HG03103 (cell line): ENCODE data around the gene CIAO3.
"Not testable (repeated sequence)": the region's sequence is repeated elsewhere in the genome, so short reads cannot be mapped to it uniquely, and the experiment has no call there.

ENCODE experiments used
- ATAC-seq: cut with Tn5 transposase; IDR thresholded peaks from one replicate; pipeline ENCODE4 v1.9.1; 2021; ENCODE audit warnings: low read depth; ENCODE audit not compliant: unreplicated experiment

CIAO3 gene

DNA sequence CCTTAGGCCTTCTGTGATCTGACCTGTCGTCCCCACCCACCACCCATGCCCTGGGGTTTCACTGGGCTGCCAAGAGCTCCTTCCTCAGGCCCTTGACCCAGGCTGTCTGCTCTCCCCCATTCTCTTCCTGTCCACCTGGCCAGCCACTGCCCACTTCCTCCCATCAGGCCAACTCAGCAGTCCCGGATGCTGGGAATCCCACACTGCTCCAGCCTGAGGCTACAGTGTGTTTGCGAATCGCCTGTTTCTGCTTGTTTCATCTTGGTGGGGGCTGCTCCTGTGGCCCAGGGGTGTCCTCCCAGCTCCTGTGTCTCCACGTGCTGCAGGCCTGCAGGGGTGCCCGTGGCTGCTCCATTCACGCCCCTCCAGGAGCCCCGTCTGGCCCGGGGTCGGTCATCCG is 26.7 kb downstream of the CIAO3 start:
- ATAC-seq: no peak

- ATAC-seq: not testable (repeated sequence)
These were observed 28.0 kb downstream of the CIAO3 start for GRCh38 chr16:712740-713250.

- ATAC-seq: no peak
These were observed 29.1 kb downstream of the CIAO3 start for GRCh38 chr16:711548-712320.

DNA sequence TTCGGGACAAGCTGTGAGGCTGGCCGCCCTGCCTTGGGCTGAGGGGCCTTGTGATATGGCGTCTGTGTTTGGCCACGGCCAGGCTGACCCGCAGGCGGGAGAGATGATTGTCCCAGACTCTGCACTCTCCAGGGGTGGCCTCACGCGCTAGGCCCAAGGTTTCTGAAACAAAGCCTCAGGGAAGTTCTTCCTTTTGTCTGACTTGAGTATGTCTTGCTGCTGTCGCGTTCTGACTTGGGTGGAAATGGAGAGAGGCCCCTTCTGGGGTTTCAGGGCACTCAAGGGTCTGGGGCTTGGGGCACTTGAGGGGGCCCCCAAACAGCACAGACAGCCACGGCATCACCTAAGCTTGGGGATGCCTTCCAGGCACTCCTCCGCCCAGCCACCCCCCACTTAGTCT is 29.7 kb downstream of the CIAO3 start:
- ATAC-seq: no peak

DNA sequence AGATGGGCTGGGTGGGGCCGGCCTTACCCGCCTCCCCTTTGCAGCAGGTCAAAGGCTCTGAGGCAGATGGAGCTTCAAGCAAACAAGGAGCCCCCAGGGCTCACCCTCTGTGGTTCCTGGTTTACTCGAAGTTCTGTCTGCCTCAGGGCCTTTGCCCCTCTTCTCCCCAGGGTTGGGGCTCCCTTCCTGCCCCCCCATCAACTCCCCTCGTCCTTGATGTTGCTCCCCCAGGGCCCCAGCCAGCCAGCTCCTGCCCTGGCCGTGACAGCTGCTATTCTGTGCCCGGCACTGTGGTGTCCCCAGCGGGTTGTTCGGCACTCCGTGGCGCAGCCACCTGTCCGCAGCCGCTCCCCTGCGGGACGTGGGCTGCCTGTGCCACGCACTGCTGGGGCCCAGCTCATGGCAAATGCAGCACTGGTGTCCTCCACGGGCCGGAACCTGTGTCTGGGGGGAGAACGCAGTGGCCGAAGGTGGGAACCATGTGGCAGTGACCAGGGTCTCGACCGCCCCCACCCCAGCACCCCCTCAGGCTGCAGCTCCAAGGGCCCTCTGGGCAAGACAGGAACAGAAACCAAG is 30.2 kb downstream of the CIAO3 start:
- no peak for ATAC-seq

DNA sequence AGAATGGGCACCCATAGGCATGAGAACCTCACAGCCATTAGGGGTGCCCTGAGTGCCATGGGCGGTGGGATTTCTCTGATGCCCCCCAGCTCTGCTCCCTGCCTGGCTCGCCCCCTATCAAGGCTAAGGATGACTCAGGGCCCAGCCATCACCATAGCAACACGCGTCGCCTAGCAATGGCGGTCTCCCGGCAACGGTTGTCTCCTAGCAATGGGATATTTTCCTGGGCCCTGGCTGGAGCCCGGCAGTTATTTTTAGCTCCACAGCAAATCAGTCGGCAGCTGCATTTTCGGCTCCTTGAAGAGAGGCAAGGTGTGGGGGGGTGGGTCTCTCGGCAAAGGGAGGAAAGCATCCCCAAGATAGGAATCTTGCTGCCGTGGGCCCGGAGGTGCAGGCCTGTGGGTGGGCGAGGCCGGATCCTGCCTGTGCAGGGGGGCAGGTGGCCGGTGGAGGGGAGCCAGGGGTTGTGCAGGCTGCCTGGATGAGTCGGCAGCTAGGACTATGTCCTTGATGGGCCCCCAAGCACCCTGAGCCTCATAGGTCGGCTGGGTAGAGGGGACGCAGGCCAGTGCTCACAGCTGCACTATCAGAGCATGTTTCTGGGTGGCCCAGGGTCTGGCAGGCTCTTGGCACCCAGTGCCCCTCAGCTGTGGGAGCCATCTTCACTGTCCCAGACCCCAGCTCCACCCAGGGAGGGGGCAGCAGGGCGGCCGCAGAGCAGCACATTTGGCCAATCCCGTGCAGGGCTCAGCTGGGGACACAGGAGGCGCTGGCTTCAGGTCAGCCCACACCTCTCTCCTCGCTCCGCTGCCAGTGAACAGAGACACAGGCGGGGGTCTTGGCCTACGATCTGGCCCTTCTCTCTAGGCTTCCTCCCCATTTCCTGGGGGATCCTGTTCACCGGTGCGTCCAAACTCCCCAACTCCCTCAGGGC is 31.0 kb downstream of the CIAO3 start:
- ATAC-seq: no peak

- ATAC-seq: no peak
These were observed 31.8 kb downstream of the CIAO3 start for GRCh38 chr16:708959-709358.

GRCh38 chr16:708019-708418 is 32.8 kb downstream of the CIAO3 start:
- ATAC-seq: no peak

GRCh38 chr16:707062-707538 is 33.7 kb downstream of the CIAO3 start:
- no peak for ATAC-seq

GRCh38 chr16:706189-707061 is 34.4 kb downstream of the CIAO3 start:
- no peak for ATAC-seq

- no peak for ATAC-seq
These were observed 35.2 kb downstream of the CIAO3 start, which contains the start of gene FBXL16 for GRCh38 chr16:705431-706188. Gene FBXL16 (minus strand): TSS chr16:705801. CDS start chr16:697405, 8,396 bp downstream.

GRCh38 chr16:704552-705380 is 36.0 kb downstream of the CIAO3 start:
- ATAC-seq: no peak

- ATAC-seq: no peak
These were observed 36.8 kb downstream of the CIAO3 start for GRCh38 chr16:704047-704446.

GRCh38 chr16:703406-703805 is 37.4 kb downstream of the CIAO3 start:
- ATAC-seq: no peak

DNA sequence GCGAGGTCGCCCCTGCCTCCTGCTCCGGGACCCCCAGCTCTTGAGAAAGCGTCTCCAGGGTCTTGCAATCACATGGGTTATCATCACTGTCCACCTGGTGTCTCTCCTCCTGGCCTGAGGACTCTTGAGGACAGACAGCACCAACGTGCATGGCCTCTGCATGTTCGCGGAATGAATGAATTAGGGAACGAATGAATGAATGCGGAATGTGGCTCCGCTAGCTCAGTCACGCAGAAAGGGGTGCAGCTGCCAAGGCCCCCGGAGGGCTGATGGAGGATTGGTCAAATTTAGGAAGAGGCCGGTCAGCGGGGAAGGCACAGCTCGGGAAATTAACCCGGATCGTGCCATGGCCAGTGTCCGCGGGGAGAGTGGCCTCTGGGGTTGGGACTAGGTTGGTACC is 38.5 kb downstream of the CIAO3 start:
- ATAC-seq: no peak

DNA sequence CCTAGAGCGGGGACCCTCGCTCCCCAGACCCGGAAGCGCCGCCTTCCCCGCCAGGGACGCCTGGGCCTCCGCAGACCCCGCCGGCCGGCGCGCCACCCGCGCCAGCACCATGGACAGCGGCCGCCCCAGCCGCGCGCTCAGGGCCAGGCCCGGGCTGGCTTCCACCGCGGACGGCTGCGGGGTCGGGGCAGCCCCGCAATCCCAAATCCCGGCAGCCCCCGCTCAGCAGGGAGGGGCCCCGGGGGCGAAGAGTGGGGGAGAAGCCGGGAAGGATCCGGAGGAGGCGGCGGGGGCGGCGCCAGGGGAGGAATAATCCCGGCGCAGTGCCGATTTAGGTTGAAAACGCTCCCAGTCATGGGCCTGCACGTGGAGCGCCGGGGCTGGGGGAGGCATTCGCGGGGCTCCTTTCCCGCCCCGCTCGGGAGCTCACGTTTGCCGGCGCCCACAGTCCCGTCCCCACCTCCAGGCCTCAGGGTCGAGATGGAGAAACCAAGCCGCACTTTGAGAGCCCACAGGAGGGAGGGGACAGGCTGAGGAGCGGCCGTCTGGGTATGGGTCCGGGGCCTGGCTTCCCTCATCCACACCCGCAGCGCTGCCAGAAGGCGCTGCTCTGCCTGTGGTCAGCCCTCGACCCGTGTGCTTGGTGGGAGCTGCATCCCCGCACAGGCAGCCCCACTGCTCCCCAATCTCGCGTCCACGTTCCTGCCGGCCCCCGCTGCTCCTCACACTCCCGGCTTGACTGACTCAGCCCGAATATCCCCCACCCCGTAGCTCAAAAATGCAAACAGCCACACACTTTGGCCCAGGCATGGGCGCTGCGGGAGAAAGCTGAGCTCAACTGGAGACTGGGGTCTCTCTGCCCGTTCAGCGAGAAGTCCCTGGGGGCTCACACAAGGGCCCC is 39.9 kb downstream of the CIAO3 start:
- ATAC-seq: no peak

DNA sequence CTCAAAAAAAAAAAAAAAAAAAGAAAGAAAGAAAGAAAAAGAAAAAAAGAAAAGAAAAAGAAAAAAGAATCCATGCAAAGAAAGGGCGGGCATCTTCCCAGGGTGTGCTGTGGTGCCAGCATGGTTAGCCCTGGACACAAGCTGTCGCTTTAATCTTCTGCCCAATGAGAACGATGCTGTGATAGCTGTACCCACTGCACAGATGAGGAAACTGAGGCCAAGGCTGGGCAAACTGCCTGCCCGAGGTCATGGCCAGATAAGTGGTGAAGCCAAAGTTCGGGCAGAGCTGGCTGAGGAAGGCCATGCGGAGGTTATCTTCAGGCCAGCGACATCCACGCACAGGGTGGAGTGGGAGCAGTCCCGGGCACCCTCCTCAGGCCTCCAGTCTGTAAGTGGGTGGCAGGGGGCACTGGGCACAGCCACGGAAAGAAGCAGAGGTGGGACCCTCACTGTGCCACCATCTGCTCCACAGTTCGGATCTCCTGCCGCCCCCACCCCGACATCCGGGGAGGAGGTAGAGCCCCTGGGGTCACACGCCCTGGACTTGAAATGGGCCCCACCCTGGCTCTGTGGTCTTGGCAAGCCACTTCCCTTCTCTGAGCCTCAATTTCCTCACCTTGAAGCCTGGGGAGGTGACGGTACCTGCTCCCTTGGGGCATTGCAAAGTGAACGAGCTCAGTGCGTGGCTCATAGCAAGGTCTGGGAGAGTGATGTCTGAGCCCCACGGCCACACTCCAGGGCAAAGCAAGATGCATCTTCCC is 41.7 kb downstream of the CIAO3 start:
- no peak for ATAC-seq
